Osteoblast (primary cell): ENCODE measurements around the gene TBX10. TPM values are rescaled to one million over a fixed set of nuclear protein-coding genes. Genes with fewer than 3 reads are reported as not detected.

ENCODE experiments used
- DNase-seq: peaks from one replicate; pipeline ENCODE4 v3.0.0; 2011; ENCODE audit warnings: low spot score, mixed read lengths; ENCODE audit not compliant: insufficient read length; ENCODE audit errors: missing footprints
- H2AFZ ChIP-seq: 2 replicates; pipeline ENCODE4 v1.6.0; 2011; ENCODE audit warnings: mild to moderate bottlenecking, low read length
- H3K27ac ChIP-seq: 2 replicates; pipeline ENCODE4 v1.5.1; 2011; ENCODE audit warnings: mild to moderate bottlenecking, low read depth, low read length, moderate library complexity
- H3K27me3 ChIP-seq: 2 replicates; pipeline ENCODE4 v1.6.0; 2012; ENCODE audit warnings: mild to moderate bottlenecking, control low read depth, inconsistent platforms, low read length, moderate library complexity; ENCODE audit not compliant: insufficient read depth
- H3K36me3 ChIP-seq: 2 replicates; pipeline ENCODE4 v1.5.1; 2011; ENCODE audit warnings: mild to moderate bottlenecking, low read length, control low read depth, moderate library complexity; ENCODE audit not compliant: insufficient read depth
- H3K4me1 ChIP-seq: 2 replicates; pipeline ENCODE4 v1.5.1; 2011; ENCODE audit warnings: mild to moderate bottlenecking, low read length, control low read depth, moderate library complexity; ENCODE audit not compliant: insufficient read depth
- H3K4me2 ChIP-seq: 2 replicates; pipeline ENCODE4 v1.6.0; 2011; ENCODE audit warnings: mild to moderate bottlenecking, low read length; ENCODE audit not compliant: insufficient read depth
- H3K4me3 ChIP-seq: fragments of 200-600 bp; sonication (generic); 3 replicates; pipeline ENCODE4 v1.5.1; 2012; ENCODE audit warnings: mild to moderate bottlenecking, low read length, inconsistent platforms; ENCODE audit not compliant: insufficient read depth
- H3K79me2 ChIP-seq: 2 replicates; pipeline ENCODE4 v1.6.0; 2012; ENCODE audit warnings: mild to moderate bottlenecking, low read length, control low read depth, inconsistent platforms; ENCODE audit not compliant: insufficient read depth
- H3K9me3 ChIP-seq: 2 replicates; pipeline ENCODE4 v1.5.1; 2011; ENCODE audit warnings: low read depth, low read length, control low read depth
- H4K20me1 ChIP-seq: 2 replicates; pipeline ENCODE4 v1.6.0; 2012; ENCODE audit warnings: mild to moderate bottlenecking, low read length, control low read depth; ENCODE audit not compliant: insufficient read depth
- CTCF ChIP-seq: IDR thresholded peaks from 2 replicates; pipeline ENCODE4 v1.5.1; 2011; ENCODE audit warnings: mild to moderate bottlenecking, low read depth, low read length, moderate library complexity; ENCODE audit errors: extremely low read depth
- total RNA-seq: library from RNA; depleted of rRNA; stranded (reverse); fragments of >200 nt; gene quantifications from 2 replicates; pipeline ENCODE4 v1.2.3, GENCODE V29; 2012

Gene TBX10
- total RNA-seq, 1 donor = not detected

DNA sequence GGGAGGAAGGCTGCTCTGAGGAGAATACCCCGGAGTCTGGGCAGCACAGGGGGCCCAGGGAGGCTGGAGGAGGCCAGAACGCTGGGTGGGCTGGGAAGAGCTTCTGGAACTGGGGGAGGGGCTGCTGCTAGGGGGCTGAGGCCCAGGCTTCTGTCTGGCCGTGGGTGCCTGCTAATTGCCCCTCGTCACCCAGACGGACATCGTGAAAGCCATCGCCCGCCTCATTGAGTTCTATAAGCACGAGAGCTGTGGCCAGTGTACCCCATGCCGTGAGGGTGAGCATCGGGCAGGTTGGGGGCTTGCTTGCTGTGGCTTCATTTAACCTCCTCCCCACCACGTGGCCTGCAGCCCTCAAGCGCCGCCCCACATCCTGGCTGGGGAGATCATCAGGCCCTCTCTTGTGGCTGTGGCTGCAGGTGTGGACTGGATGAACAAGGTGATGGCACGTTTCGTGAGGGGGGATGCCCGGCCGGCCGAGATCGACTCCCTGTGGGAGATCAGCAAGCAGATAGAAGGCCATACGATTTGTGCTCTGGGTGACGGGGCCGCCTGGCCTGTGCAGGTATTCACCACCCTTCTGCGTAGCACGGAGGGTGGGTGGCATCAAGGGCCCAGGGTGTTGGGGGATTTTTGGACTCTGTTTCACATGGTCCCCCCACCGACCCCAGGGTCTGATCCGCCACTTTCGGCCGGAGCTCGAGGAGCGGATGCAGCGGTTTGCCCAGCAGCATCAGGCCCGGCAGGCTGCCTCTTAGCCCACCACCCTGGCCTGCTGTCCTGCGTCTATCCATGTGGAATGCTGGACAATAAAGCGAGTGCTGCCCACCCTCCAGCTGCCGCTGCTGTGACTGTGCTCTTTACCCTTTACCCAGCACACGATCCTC, 27.6 kb downstream of the TBX10 start:
- H3K27ac ChIP-seq = no peak overlapping the region
- H3K4me2 ChIP-seq = no peak overlapping the region
- H4K20me1 ChIP-seq = no peaks in the 10 kb centered on the region
- peaks cover 15% of the 10 kb centered on the region for H3K79me2 ChIP-seq
- no peak overlapping the region for H2AFZ ChIP-seq
- H3K9me3 ChIP-seq = no peaks in the 10 kb centered on the region
- H3K4me3 ChIP-seq = no peak overlapping the region
- DNase-seq = no peak
- H3K27me3 ChIP-seq = peaks cover 15% of the 10 kb centered on the region
- peaks cover 26% of the 10 kb centered on the region for H3K36me3 ChIP-seq
- no peak for TF ChIP-seq CTCF
- peaks cover 15% of the 10 kb centered on the region for H3K4me1 ChIP-seq

- no peak for TF ChIP-seq CTCF
- Histone ChIP-seq H3K36me3 (peaks cover 26% of the 10 kb centered on the region), H3K79me2 (peaks cover 18% of the 10 kb centered on the region), H3K4me2 (no peak overlapping the region), H2AFZ (no peak overlapping the region), H4K20me1 (no peaks in the 10 kb centered on the region), H3K27ac (no peak overlapping the region), H3K27me3 (peaks cover 9% of the 10 kb centered on the region), H3K9me3 (no peaks in the 10 kb centered on the region), H3K4me1 (peaks cover 19% of the 10 kb centered on the region), H3K4me3 (no peak overlapping the region)
- peak; percentile 58 for DNase-seq
These were observed 28.4 kb downstream of the TBX10 start for GRCh38 chr11:67611165-67611564.

DNA sequence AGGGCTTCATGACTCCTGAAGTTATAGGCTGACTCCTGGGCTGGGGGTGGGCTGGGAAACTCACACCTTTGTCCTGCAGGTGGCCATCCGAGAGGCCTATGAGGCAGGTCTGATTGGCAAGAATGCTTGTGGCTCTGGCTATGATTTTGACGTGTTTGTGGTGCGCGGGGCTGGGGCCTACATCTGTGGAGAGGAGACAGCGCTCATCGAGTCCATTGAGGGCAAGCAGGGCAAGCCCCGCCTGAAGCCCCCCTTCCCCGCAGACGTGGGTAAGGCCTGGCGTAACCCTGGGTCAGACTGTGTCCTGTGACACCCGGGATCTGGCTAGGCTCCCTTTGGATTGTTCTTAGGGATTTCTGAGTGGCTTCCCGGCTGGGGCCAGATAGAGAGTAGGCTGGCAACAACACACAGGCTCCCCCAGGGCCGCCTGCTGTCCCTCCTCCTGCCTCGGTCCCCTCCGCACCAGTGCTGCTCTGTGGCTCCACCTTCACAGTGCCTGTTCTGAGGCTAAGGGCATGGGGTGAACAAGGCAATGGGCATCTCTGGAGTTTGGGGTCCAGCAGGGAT, 29.2 kb downstream of the TBX10 start:
- no peak overlapping the region for H3K27ac ChIP-seq
- peaks cover 26% of the 10 kb centered on the region for H3K36me3 ChIP-seq
- H2AFZ ChIP-seq = no peak overlapping the region
- peaks cover 18% of the 10 kb centered on the region for H3K79me2 ChIP-seq
- peaks cover 4% of the 10 kb centered on the region for H3K27me3 ChIP-seq
- H4K20me1 ChIP-seq = no peaks in the 10 kb centered on the region
- no peak for TF ChIP-seq CTCF
- no peak overlapping the region for H3K4me3 ChIP-seq
- peaks cover 20% of the 10 kb centered on the region for H3K4me1 ChIP-seq
- H3K4me2 ChIP-seq = no peak overlapping the region
- no peak for DNase-seq
- no peaks in the 10 kb centered on the region for H3K9me3 ChIP-seq

- H3K9me3 ChIP-seq = no peaks in the 10 kb centered on the region
- TF ChIP-seq CTCF = no peak
- no peak overlapping the region for H3K4me2 ChIP-seq
- DNase-seq = no peak
- peaks cover 26% of the 10 kb centered on the region for H3K36me3 ChIP-seq
- no peak overlapping the region for H3K27ac ChIP-seq
- no peak overlapping the region for H2AFZ ChIP-seq
- no peak overlapping the region for H3K4me3 ChIP-seq
- H4K20me1 ChIP-seq = no peaks in the 10 kb centered on the region
- H3K27me3 ChIP-seq = no peaks in the 10 kb centered on the region
- peaks cover 19% of the 10 kb centered on the region for H3K4me1 ChIP-seq
- peaks cover 18% of the 10 kb centered on the region for H3K79me2 ChIP-seq
These were observed 30.2 kb downstream of the TBX10 start for GRCh38 chr11:67609316-67609715.
